Fibroblast of villous mesenchyme (primary cell): ENCODE measurements around the gene HTRA1. TPM values are rescaled to one million over a fixed set of nuclear protein-coding genes. Genes with fewer than 3 reads are reported as not detected.

Experiments
- DNase-seq: peaks from one replicate; pipeline ENCODE4 v3.0.0-alpha.2; 2010; ENCODE audit warnings: low read depth
- H3K4me3 ChIP-seq: 2 replicates; pipeline ENCODE4 v1.5.1; 2011; ENCODE audit warnings: low read depth, mild to moderate bottlenecking, low read length
- total RNA-seq: library from RNA; depleted of rRNA; stranded (reverse); fragments of >200 nt; gene quantifications from 2 replicates; pipeline ENCODE4 v1.2.3, GENCODE V29; 2012
- TF ChIP-seq, protein P1 (sequence below): IDR thresholded peaks from 2 replicates; pipeline ENCODE4 v1.5.1; 2012; ENCODE audit warnings: low read depth, mild to moderate bottlenecking, low read length; ENCODE audit not compliant: insufficient read depth

HTRA1 gene
- total RNA-seq: 88.9 and 160 TPM in 2 replicates

DNA sequence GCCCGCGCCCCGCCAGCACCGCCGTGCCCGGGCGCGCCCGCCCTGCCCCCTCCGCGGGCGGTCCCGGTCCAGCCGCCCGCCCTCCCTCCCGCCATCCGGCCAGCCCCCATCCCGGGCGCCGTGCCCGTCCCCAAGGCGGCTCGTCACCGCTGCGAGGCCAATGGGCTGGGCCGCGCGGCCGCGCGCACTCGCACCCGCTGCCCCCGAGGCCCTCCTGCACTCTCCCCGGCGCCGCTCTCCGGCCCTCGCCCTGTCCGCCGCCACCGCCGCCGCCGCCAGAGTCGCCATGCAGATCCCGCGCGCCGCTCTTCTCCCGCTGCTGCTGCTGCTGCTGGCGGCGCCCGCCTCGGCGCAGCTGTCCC is at the start of gene HTRA1:
HTRA1 (plus strand) TSS at position 187 of the 362 bp plus-strand sequence; CDS start at position 287, 100 bp downstream.
- DNase-seq: peak; percentile 48
- H3K4me3 ChIP-seq: peak within 1 kb of the TSS; percentile 68
- TF ChIP-seq, protein P1, sequence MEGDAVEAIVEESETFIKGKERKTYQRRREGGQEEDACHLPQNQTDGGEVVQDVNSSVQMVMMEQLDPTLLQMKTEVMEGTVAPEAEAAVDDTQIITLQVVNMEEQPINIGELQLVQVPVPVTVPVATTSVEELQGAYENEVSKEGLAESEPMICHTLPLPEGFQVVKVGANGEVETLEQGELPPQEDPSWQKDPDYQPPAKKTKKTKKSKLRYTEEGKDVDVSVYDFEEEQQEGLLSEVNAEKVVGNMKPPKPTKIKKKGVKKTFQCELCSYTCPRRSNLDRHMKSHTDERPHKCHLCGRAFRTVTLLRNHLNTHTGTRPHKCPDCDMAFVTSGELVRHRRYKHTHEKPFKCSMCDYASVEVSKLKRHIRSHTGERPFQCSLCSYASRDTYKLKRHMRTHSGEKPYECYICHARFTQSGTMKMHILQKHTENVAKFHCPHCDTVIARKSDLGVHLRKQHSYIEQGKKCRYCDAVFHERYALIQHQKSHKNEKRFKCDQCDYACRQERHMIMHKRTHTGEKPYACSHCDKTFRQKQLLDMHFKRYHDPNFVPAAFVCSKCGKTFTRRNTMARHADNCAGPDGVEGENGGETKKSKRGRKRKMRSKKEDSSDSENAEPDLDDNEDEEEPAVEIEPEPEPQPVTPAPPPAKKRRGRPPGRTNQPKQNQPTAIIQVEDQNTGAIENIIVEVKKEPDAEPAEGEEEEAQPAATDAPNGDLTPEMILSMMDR: no peak

DNA sequence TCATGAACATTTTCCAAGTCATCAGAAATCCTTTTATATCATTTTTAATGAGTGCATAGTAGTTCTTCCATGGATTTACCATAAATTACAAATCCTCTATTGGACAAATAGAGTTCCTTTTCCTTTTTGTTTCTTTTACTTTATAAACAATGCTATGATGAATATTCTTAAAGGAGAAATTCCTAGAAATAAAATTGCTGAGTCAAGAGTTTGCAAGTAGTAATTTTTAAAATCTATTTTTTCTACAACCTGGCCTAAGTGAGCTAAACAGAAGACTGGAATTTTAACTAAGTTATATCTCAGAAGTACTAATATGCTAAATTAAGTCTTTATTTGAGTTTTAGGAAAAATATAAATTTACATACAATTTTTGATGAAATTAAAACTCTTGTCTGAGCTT is 48.0 kb upstream of the HTRA1 start:
- no peak for DNase-seq
- no peak overlapping the region for H3K4me3 ChIP-seq
- TF ChIP-seq, protein P1: no peak

DNA sequence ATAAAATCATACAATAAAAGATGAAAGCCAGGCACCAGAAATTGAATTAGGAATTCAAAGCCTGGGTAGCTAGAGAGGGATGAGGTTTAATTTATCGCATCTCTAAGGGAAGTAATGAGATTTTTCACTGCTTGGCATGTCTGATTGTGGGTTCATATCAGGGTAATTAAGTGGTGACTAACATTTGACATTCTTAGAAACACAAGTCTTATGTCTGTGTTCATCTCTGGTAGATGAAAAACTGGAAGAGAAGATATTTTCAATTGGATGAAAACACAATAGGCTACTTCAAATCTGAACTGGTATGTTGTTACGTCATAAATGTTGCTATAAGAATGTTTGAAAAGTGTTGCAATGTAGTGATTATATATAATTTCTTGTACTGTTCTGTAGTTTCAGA is 43.7 kb upstream of the HTRA1 start:
- no peak overlapping the region for H3K4me3 ChIP-seq
- TF ChIP-seq, protein P1: no peak
- no peak for DNase-seq

DNA sequence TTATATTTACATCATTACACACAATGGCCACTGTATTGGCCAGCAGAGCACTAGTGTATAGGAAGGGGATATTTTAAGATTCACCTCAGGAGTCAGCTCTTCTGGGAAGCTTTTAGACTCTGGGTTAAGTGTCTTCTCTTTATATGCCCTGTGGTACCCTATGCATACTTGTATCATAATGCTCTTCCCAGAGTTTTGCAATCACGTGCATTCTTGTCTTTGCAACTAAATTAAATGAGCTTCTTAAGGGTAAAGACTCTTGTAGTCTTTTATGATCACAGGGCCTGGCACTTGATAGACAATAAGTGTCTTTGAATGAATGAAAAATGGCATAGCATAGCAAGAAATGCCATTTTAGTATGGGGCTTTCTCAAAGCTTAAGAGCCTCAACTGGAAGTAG is 42.3 kb upstream of the HTRA1 start:
- no peak overlapping the region for H3K4me3 ChIP-seq
- TF ChIP-seq, protein P1: no peak
- DNase-seq: peak; percentile 6

DNA sequence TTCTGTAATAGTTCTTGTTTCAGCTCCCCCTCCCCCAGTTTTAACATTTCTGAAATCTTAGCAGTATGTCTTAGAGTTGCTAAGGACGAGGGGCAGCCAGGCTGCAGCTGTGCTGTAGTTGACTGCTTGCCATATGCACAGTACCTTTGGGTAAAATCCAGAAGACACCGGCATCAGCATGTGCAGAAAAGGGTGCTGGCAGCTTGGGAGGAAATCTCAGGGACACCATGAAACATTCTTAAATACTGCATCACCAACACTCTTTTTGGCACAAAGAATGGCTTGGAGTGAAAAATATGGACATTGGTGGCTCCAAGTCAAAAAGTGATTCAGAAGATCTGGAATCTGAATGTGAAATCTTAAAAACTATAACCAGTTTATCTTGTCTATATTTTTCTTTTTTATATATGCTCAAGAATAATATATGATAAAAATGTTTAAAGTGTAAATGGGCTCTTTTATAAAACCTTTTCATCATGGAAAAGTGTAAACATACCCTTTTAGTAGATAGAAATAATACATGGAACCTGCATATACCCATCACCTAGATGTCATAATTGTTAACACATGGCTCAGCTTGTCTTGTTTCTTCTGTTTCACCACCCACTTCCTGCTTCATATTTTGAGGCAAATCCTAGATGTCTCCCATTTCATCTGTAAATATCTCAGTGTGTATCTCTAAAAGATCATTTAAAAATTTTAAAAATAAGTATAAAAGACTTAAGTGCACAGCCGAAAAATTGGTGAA is 41.3 kb upstream of the HTRA1 start:
- DNase-seq: peak; percentile 12
- TF ChIP-seq, protein P1: no peak
- H3K4me3 ChIP-seq: no peak overlapping the region

DNA sequence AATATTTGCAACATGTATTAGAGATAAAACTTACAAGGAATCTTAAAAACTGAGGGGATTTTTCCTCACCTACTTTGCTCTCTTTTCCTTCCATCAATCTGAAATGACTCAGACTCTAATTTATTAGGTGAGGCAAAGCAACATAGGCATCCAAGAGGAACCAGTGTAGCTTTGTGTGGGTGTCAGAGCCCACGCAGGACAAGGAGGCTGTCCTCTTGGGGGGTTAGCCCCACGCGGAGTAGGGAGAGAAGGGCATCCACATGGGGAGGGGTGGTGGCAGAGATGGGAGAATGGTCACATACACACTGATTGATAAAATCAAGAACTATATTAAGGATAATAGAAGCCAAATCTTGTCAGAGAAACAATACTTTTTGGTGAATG is 40.7 kb upstream of the HTRA1 start:
- no peak for DNase-seq
- H3K4me3 ChIP-seq: no peak overlapping the region
- TF ChIP-seq, protein P1: no peak
